ENCODE measurements around the gene AEN. TPM values are rescaled to one million over a fixed set of nuclear protein-coding genes. Genes with fewer than 3 reads are reported as not detected.

Gene AEN
- total and polyA plus RNA-seq, 8 donors = 8.9 to 26.8 (median 15.1) TPM

GRCh38 chr15:88607951-88608350, 13.2 kb upstream of the AEN start:
- no peak for FAIRE-seq
- H3K9me3 ChIP-seq = no peaks in the 10 kb centered on the region
- H3K27me3 ChIP-seq = peaks cover 0 to 43% (median 17%) of the 10 kb centered on the region in 4 donors
- no peak overlapping the region for H3K27ac ChIP-seq
- H3K36me3 ChIP-seq = no peaks in the 10 kb centered on the region
- no peak for ATAC-seq
- peaks cover 0 to 6% (median 0%) of the 10 kb centered on the region in 3 donors for H3K4me1 ChIP-seq
- H3K4me3 ChIP-seq = no peak overlapping the region
- intact Hi-C loops (cut with DNase I) = no loop called here
- 65 to 67% methylated on average over 1 of the region's 1 CpG for WGBS, 2 donors
- TF ChIP-seq CTCF (IDR thresholded peaks at IDR 0.05) = no peak
- no peak for DNase-seq

GRCh38 chr15:88608607-88609181, 12.4 kb upstream of the AEN start:
- Histone ChIP-seq H3K36me3 (no peaks in the 10 kb centered on the region), H3K27ac (no peak overlapping the region), H3K27me3 (peaks cover 0 to 40% (median 17%) of the 10 kb centered on the region in 4 donors), H3K9me3 (no peaks in the 10 kb centered on the region), H3K4me3 (no peak overlapping the region), H3K4me1 (peaks cover 0 to 6% (median 0%) of the 10 kb centered on the region in 3 donors)
- no peak for TF ChIP-seq CTCF (IDR thresholded peaks at IDR 0.05)
- FAIRE-seq (no peak), DNase-seq (no peak), ATAC-seq (no peak)
- WGBS, 2 donors = 62 to 74% methylated on average over 4 of the region's 4 CpGs
- intact Hi-C loops (cut with DNase I) = no loop called here

- H3K36me3 ChIP-seq = no peaks in the 10 kb centered on the region
- no peaks in the 10 kb centered on the region for H3K9me3 ChIP-seq
- 59 to 65% methylated on average over 4 of the region's 4 CpGs for WGBS, 2 donors
- ATAC-seq = no peak
- H3K4me3 ChIP-seq = no peak overlapping the region
- no peak for FAIRE-seq
- peaks cover 0 to 6% (median 0%) of the 10 kb centered on the region in 3 donors for H3K4me1 ChIP-seq
- TF ChIP-seq CTCF (IDR thresholded peaks at IDR 0.05) = no peak
- intact Hi-C loops (cut with DNase I) = no loop called here
- H3K27me3 ChIP-seq = peaks cover 0 to 32% (median 14%) of the 10 kb centered on the region in 4 donors
- H3K27ac ChIP-seq = no peak overlapping the region
- no peak for DNase-seq
These were observed 11.6 kb upstream of the AEN start for GRCh38 chr15:88609344-88610090.

GRCh38 chr15:88610701-88611231, 10.4 kb upstream of the AEN start:
- DNase-seq = no peak
- WGBS, 2 donors = 68 to 70% methylated on average over 4 of the region's 4 CpGs

More at GRCh38 chr15:88610701-88611231, 10.4 kb upstream of the AEN start:
- H3K4me3 ChIP-seq = no peak overlapping the region
- H3K36me3 ChIP-seq = no peaks in the 10 kb centered on the region
- FAIRE-seq (no peak), ATAC-seq (no peak)
- no peaks in the 10 kb centered on the region for H3K9me3 ChIP-seq
- peaks cover 5 to 12% (median 12%) of the 10 kb centered on the region in 3 donors for H3K4me1 ChIP-seq
- H3K27me3 ChIP-seq = peaks cover 0 to 23% (median 8%) of the 10 kb centered on the region in 4 donors
- no peak for TF ChIP-seq CTCF (IDR thresholded peaks at IDR 0.05)
- no peak overlapping the region for H3K27ac ChIP-seq
- intact Hi-C loops (cut with DNase I) = no loop called here

Measured in pancreas (tissue), 10 donors.